ENCODE data around the gene DNAJC22. TPM values are rescaled to one million over a fixed set of nuclear protein-coding genes. Genes with fewer than 3 reads are reported as not detected.

DNAJC22 gene
- total and polyA plus RNA-seq, 2 donors from 2014 or later = 15.1 to 16.2 TPM

GRCh38 chr12:49345051-49345824 lies 1.4 kb upstream of the DNAJC22 start:
- intact Hi-C loops (cut with DNase I) = no loop called here
- TF ChIP-seq, protein P1, sequence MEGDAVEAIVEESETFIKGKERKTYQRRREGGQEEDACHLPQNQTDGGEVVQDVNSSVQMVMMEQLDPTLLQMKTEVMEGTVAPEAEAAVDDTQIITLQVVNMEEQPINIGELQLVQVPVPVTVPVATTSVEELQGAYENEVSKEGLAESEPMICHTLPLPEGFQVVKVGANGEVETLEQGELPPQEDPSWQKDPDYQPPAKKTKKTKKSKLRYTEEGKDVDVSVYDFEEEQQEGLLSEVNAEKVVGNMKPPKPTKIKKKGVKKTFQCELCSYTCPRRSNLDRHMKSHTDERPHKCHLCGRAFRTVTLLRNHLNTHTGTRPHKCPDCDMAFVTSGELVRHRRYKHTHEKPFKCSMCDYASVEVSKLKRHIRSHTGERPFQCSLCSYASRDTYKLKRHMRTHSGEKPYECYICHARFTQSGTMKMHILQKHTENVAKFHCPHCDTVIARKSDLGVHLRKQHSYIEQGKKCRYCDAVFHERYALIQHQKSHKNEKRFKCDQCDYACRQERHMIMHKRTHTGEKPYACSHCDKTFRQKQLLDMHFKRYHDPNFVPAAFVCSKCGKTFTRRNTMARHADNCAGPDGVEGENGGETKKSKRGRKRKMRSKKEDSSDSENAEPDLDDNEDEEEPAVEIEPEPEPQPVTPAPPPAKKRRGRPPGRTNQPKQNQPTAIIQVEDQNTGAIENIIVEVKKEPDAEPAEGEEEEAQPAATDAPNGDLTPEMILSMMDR (IDR thresholded peaks at IDR 0.05; ENCODE audit: borderline replicate concordance, extremely low read depth, insufficient read depth) = no peak

DNA sequence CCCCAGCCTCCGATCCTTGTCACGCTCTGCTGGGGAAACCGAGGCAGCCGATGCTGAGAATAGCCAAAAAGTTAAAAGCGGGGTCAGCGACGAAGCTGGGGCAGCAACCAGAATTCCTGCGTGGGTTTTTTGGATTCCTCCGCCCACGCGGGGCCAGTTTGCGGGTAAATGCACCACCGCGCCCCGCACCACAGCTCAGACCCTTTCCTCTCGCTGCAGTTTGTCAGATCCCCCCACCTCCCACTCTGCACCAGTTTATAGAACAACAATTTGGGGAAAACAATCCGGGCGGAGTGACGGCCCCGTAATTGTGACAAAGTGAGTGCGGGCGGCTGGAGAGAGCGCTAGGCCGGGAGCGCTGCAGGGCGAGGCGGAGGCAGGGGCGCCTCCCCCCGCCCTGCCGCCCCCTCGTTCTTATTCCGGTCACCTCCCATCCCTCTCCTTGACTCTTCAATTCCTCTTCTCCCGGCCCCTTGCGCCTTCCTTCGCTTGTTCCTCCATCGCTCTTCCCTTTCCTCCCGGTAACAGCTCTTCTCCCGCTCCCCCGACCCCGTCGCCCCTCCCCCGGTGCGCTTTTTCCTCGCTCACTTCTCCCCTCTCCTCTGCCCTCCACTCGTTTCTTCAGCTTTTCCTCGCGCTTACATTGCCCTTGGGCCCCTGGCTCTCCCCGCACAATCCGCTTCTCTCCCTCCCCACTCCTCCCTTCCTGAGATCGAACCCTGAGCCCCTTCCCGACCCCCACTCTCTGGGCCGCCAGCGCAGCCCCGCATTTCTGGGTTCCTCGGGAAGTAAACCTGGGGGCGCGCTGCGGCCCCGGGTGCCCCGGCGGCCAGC lies 646 bp upstream of the DNAJC22 start:
- DNase-seq = peak in 4 of 5 donors; percentile 49 to 77 (median 68)
- Histone ChIP-seq H3K27me3 (ENCODE audit: control insufficient read depth, insufficient read depth, low read length) (no peaks in the 10 kb centered on the region), H3K4me1 (ENCODE audit: control insufficient read depth in 2 of 3, insufficient read depth in 2 of 3, low read depth in 1 of 3, low read length in 3 of 3) (peaks cover 3 to 38% (median 25%) of the 10 kb centered on the region in 3 donors), H3K9ac (ENCODE audit: low read length in 3 of 3) (no peak overlapping the region), H3K27ac (ENCODE audit: low read depth in 2 of 2, low read length in 2 of 2) (no peak overlapping the region), H3K4me3 (ENCODE audit: low read length in 3 of 3) (peak overlapping the region in 2 of 3 donors; percentile 11 to 45), H3K36me3 (ENCODE audit: control insufficient read depth in 2 of 3, insufficient read depth in 3 of 3, low read length in 3 of 3) (no peaks in the 10 kb centered on the region), H3K9me3 (ENCODE audit: control insufficient read depth in 2 of 3, insufficient read depth in 1 of 3, low read length in 3 of 3) (no peaks in the 10 kb centered on the region)
- TF ChIP-seq, protein P1 (IDR thresholded peaks at IDR 0.05; ENCODE audit: borderline replicate concordance, extremely low read depth, insufficient read depth) = no peak
- intact Hi-C loops (cut with DNase I) = no loop called here
- FAIRE-seq = no peak

More at GRCh38 chr12:49345051-49345824, 1.4 kb upstream of the DNAJC22 start:
- peak overlapping the region in 1 of 3 donors; percentile 64 for H3K9ac ChIP-seq (ENCODE audit: low read length in 3 of 3)
- FAIRE-seq (no peak), DNase-seq (peak; percentile 91 to 95 (median 93))
- no peaks in the 10 kb centered on the region for H3K36me3 ChIP-seq (ENCODE audit: control insufficient read depth in 2 of 3, insufficient read depth in 3 of 3, low read length in 3 of 3)
- H3K4me3 ChIP-seq (ENCODE audit: low read length in 3 of 3) = peak overlapping the region in 2 of 3 donors; percentile 11 to 45
- H3K9me3 ChIP-seq (ENCODE audit: control insufficient read depth in 2 of 3, insufficient read depth in 1 of 3, low read length in 3 of 3) = no peaks in the 10 kb centered on the region
- H3K4me1 ChIP-seq (ENCODE audit: control insufficient read depth in 2 of 3, insufficient read depth in 2 of 3, low read depth in 1 of 3, low read length in 3 of 3) = peaks cover 3 to 38% (median 25%) of the 10 kb centered on the region in 3 donors
- H3K27me3 ChIP-seq (ENCODE audit: control insufficient read depth, insufficient read depth, low read length) = no peaks in the 10 kb centered on the region
- no peak overlapping the region for H3K27ac ChIP-seq (ENCODE audit: low read depth in 2 of 2, low read length in 2 of 2)

- no peak for FAIRE-seq
- H3K27me3 ChIP-seq (ENCODE audit: control insufficient read depth, insufficient read depth, low read length) = no peaks in the 10 kb centered on the region
- peak overlapping the region; percentile 63 to 71 (median 68) for H3K4me3 ChIP-seq (ENCODE audit: low read length in 3 of 3)
Observed at GRCh38 chr12:49347311-49348193, 864 bp downstream of the DNAJC22 start.

More at GRCh38 chr12:49347311-49348193, 864 bp downstream of the DNAJC22 start:
- peak; percentile 91 to 97 (median 95) for DNase-seq
- H3K9ac ChIP-seq (ENCODE audit: low read length in 3 of 3) = peak overlapping the region in 1 of 3 donors; percentile 47
- H3K27ac ChIP-seq (ENCODE audit: low read depth in 2 of 2, low read length in 2 of 2) = peak overlapping the region; percentile 16 to 71
- peaks cover 3 to 35% (median 24%) of the 10 kb centered on the region in 3 donors for H3K4me1 ChIP-seq (ENCODE audit: control insufficient read depth in 2 of 3, insufficient read depth in 2 of 3, low read depth in 1 of 3, low read length in 3 of 3)
- H3K36me3 ChIP-seq (ENCODE audit: control insufficient read depth in 2 of 3, insufficient read depth in 3 of 3, low read length in 3 of 3) = no peaks in the 10 kb centered on the region
- H3K9me3 ChIP-seq (ENCODE audit: control insufficient read depth in 2 of 3, insufficient read depth in 1 of 3, low read length in 3 of 3) = no peaks in the 10 kb centered on the region
- TF ChIP-seq, protein P1 (IDR thresholded peaks at IDR 0.05; ENCODE audit: borderline replicate concordance, extremely low read depth, insufficient read depth) = peak; percentile 76
- intact Hi-C loops (cut with DNase I) = no loop called here
